Measurements from ENCODE around the gene TNFSF12. TPM values are rescaled to one million over a fixed set of nuclear protein-coding genes. Genes with fewer than 3 reads are reported as not detected.

The TNFSF12 gene, protein sequence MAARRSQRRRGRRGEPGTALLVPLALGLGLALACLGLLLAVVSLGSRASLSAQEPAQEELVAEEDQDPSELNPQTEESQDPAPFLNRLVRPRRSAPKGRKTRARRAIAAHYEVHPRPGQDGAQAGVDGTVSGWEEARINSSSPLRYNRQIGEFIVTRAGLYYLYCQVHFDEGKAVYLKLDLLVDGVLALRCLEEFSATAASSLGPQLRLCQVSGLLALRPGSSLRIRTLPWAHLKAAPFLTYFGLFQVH
- total RNA-seq (10 to 100 TPM; 25.7 to 26.6 TPM), polyA plus RNA-seq (10 to 100 TPM; 19.3 to 28.6 (median 25.8) TPM), total RNA-seq (2.4 to 14.7 (median 5.3) reads per million in 6 experiments)

- POLR2A ChIA-PET, result interaction anchor here (0.6 to 2.9 kb wide), 20 partner anchors 9 to 699 kb away, joined by 3 to 21 read pairs (median 4); partner anchors contain the start of genes CTC1, POLR2A, SENP3 and TP53
Measured at GRCh38 chr17:7548585-7549400, at the start of gene TNFSF12. Gene TNFSF12, plus strand, starts transcription at chr17:7549058. Its CDS starts 96 bp downstream, at chr17:7549154.

DNA sequence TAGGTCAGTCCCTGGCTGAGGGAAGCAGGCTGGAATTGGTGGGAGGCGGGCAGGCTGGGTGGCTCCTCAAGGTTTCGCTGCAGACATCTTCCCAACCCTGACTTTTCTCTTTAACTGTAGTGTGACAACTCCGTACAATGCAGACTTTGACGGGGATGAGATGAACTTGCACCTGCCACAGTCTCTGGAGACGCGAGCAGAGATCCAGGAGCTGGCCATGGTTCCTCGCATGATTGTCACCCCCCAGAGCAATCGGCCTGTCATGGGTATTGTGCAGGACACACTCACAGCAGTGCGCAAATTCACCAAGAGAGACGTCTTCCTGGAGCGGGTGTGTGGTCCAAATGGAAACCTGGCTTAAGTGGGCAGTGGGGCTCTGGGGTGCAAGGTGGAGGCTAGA lies 49.7 kb upstream of the TNFSF12 start:
- Mint-ChIP-seq H3K27ac (peak overlapping the region in 3 of 10 donors; percentile 7 to 81 (median 60)), H3K4me1 (peaks cover 2 to 9% (median 5%) of the 10 kb centered on the region in 4 donors)

More at GRCh38 chr17:7548585-7549400, at the start of gene TNFSF12:
- peak within 1 kb of the TSS; percentile 72 to 92 (median 88) for H3K4me3 Mint-ChIP-seq
- H3K27me3 Mint-ChIP-seq, result no peaks in the 10 kb centered on the region
- peaks cover 28 to 57% (median 54%) of the 10 kb centered on the region in 4 donors for H3K4me1 Mint-ChIP-seq
- DNase-seq (peak in 8 of 10 donors; percentile 34 to 79 (median 52)), ATAC-seq (peak; percentile 33 to 71)
- peak within 1 kb of the TSS; percentile 66 to 96 (median 94) for H3K27ac Mint-ChIP-seq
- H3K36me3 Mint-ChIP-seq, result peaks cover 0 to 7% (median 0%) of the 10 kb centered on the region in 3 donors
- no peaks in the 10 kb centered on the region for H3K9me3 Mint-ChIP-seq

DNA sequence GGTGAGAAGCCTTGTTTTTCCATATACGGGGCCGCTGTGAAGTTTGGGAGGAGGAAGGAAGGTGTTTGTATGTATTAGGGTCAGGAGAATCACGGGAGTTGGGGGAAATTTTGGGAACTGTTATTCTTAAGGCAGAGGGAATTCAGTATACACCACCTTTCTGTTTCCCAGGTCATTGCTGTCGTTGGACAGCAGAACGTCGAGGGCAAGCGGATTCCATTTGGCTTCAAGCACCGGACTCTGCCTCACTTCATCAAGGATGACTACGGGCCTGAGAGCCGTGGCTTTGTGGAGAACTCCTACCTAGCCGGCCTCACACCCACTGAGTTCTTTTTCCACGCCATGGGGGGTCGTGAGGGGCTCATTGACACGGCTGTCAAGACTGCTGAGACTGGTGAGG lies 47.1 kb upstream of the TNFSF12 start:
- no peak for DNase-seq
- peak overlapping the region in 2 of 10 donors; percentile 34 to 46 for H3K4me3 Mint-ChIP-seq
- no peaks in the 10 kb centered on the region for H3K27me3 Mint-ChIP-seq
- peaks cover 4 to 92% (median 27%) of the 10 kb centered on the region in 3 donors for H3K36me3 Mint-ChIP-seq
- no peaks in the 10 kb centered on the region for H3K9me3 Mint-ChIP-seq
- no peak for ATAC-seq
- POLR2A ChIA-PET, result interaction anchor here (0.6 to 1.6 kb wide), 3 partner anchors 57 to 151 kb away, joined by 3 to 8 read pairs (median 3); partner anchors contain the start of gene CHRNB1
- no peak overlapping the region for H3K27ac Mint-ChIP-seq
- peaks cover 0 to 2% (median 0%) of the 10 kb centered on the region in 4 donors for H3K4me1 Mint-ChIP-seq

More for the DNA sequence above, 49.7 kb upstream of the TNFSF12 start:
- Mint-ChIP-seq H3K27me3 (no peaks in the 10 kb centered on the region), H3K9me3 (no peaks in the 10 kb centered on the region), H3K36me3 (peaks cover 4 to 94% (median 30%) of the 10 kb centered on the region in 3 donors), H3K4me3 (peak overlapping the region in 2 of 10 donors; percentile 10 to 17)
- POLR2A ChIA-PET, result interaction anchor here (0.6 to 0.7 kb wide), 2 partner anchors 12 to 85 kb away, joined by 3 to 6 read pairs; no protein-coding TSS in a partner anchor
- ATAC-seq, result no peak
- no peak for DNase-seq

- Mint-ChIP-seq H3K4me3 (no peak overlapping the region), H3K36me3 (peaks cover 4 to 92% (median 24%) of the 10 kb centered on the region in 3 donors), H3K4me1 (peaks cover 0 to 2% (median 0%) of the 10 kb centered on the region in 4 donors), H3K27me3 (no peaks in the 10 kb centered on the region), H3K9me3 (no peaks in the 10 kb centered on the region), H3K27ac (peak overlapping the region in 1 of 10 donors; percentile 60)
- POLR2A ChIA-PET, result interaction anchor here (0.5 to 1.6 kb wide), 5 partner anchors 10 to 151 kb away, joined by 3 to 8 read pairs (median 3); partner anchors contain the start of gene CHRNB1
- DNase-seq (no peak), ATAC-seq (no peak)
Measured at GRCh38 chr17:7502171-7502847, 46.5 kb upstream of the TNFSF12 start.

DNA sequence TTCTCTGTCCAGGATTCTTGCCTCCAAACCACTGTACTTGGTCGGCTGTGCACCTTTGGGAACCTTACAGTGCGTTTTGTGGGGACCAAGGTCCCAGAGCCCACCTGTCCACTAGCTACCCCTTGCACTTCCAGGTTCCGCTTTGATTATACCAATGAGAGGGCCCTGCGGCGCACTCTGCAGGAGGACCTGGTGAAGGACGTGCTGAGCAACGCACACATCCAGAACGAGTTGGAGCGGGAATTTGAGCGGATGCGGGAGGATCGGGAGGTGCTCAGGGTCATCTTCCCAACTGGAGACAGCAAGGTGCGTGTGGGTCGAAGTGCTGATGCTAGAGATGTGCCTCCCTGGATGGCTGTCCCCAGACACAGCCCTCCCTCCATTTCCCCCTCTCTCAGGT lies 45.9 kb upstream of the TNFSF12 start:
- Mint-ChIP-seq H3K9me3 (no peaks in the 10 kb centered on the region), H3K27ac (peak overlapping the region in 3 of 10 donors; percentile 4 to 79 (median 33)), H3K36me3 (peaks cover 4 to 94% (median 24%) of the 10 kb centered on the region in 3 donors), H3K4me1 (peaks cover 0 to 2% (median 0%) of the 10 kb centered on the region in 4 donors), H3K4me3 (peak overlapping the region in 1 of 10 donors; percentile 5), H3K27me3 (no peaks in the 10 kb centered on the region)
- peak; percentile 25 to 39 for ATAC-seq
- DNase-seq, result no peak
- POLR2A ChIA-PET, result interaction anchor here (1.2 to 1.6 kb wide), 2 partner anchors 10 to 58 kb away, joined by 3 to 8 read pairs; partner anchors contain the start of gene CHRNB1

DNA sequence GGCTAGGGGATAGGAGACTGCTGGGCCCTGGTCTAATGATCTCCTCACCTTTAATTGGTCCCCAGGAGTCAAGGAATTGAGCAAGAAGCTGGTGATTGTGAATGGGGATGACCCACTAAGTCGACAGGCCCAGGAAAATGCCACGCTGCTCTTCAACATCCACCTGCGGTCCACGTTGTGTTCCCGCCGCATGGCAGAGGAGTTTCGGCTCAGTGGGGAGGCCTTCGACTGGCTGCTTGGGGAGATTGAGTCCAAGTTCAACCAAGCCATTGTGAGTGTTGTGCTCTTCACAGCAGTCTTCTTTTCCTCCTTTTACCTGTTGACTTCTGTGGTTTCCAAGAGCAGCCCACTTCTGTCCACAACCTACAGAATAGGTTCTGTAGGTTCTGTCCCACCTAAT lies 45.3 kb upstream of the TNFSF12 start:
- Mint-ChIP-seq H3K9me3 (no peaks in the 10 kb centered on the region), H3K4me3 (no peak overlapping the region), H3K27ac (peak overlapping the region in 1 of 10 donors; percentile 17), H3K36me3 (peaks cover 4 to 94% (median 21%) of the 10 kb centered on the region in 3 donors), H3K4me1 (peaks cover 0 to 2% (median 0%) of the 10 kb centered on the region in 4 donors), H3K27me3 (no peaks in the 10 kb centered on the region)
- POLR2A ChIA-PET, result interaction anchor here (1.1 to 1.6 kb wide), 3 partner anchors 11 to 99 kb away, joined by 3 to 8 read pairs (median 3); partner anchors contain the start of gene CHRNB1
- DNase-seq (no peak), ATAC-seq (no peak)

DNA sequence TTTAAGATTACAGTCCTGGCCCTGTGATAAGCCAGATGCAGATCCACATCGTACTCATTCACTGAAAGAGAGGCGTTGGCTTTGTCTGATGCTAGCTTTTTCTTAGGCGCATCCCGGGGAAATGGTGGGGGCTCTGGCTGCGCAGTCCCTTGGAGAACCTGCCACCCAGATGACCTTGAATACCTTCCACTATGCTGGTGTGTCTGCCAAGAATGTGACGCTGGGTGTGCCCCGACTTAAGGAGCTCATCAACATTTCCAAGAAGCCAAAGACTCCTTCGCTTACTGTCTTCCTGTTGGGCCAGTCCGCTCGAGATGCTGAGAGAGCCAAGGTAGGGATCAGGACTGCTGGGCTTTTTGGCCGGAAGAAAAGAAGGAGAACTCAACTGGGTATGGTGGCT lies 40.7 kb upstream of the TNFSF12 start:
- peaks cover 4 to 96% (median 19%) of the 10 kb centered on the region in 3 donors for H3K36me3 Mint-ChIP-seq

GRCh38 chr17:7508846-7509245 lies 40.0 kb upstream of the TNFSF12 start:
- no peak overlapping the region for H3K4me3 Mint-ChIP-seq
- no peaks in the 10 kb centered on the region for H3K9me3 Mint-ChIP-seq
- peaks cover 0 to 1% (median 0%) of the 10 kb centered on the region in 4 donors for H3K4me1 Mint-ChIP-seq
- POLR2A ChIA-PET, result no interaction called here
- peaks cover 2 to 96% (median 18%) of the 10 kb centered on the region in 3 donors for H3K36me3 Mint-ChIP-seq
- peak overlapping the region in 4 of 10 donors; percentile 56 to 82 (median 74) for H3K27ac Mint-ChIP-seq
- ATAC-seq (no peak), DNase-seq (no peak)
- H3K27me3 Mint-ChIP-seq, result no peaks in the 10 kb centered on the region

More for the DNA sequence above, 40.7 kb upstream of the TNFSF12 start:
- POLR2A ChIA-PET, result interaction anchor here (1.0 kb wide), 1 partner anchor 17 kb away, joined by 3 read pairs; no protein-coding TSS in a partner anchor
- Mint-ChIP-seq H3K4me1 (peaks cover 0 to 1% (median 0%) of the 10 kb centered on the region in 4 donors), H3K27me3 (no peaks in the 10 kb centered on the region), H3K4me3 (no peak overlapping the region), H3K27ac (peak overlapping the region in 1 of 10 donors; percentile 68), H3K9me3 (no peaks in the 10 kb centered on the region)
- no peak for DNase-seq
- ATAC-seq, result no peak

- Mint-ChIP-seq H3K36me3 (peaks cover 0 to 94% (median 20%) of the 10 kb centered on the region in 3 donors), H3K27ac (peak overlapping the region in 1 of 10 donors; percentile 40), H3K9me3 (no peaks in the 10 kb centered on the region), H3K27me3 (no peaks in the 10 kb centered on the region), H3K4me1 (peaks cover 0 to 2% (median under 1%) of the 10 kb centered on the region in 4 donors), H3K4me3 (no peak overlapping the region)
- no peak for ATAC-seq
- no peak for DNase-seq
- POLR2A ChIA-PET, result no interaction called here
Measured at GRCh38 chr17:7509937-7510336, 38.9 kb upstream of the TNFSF12 start.

DNA sequence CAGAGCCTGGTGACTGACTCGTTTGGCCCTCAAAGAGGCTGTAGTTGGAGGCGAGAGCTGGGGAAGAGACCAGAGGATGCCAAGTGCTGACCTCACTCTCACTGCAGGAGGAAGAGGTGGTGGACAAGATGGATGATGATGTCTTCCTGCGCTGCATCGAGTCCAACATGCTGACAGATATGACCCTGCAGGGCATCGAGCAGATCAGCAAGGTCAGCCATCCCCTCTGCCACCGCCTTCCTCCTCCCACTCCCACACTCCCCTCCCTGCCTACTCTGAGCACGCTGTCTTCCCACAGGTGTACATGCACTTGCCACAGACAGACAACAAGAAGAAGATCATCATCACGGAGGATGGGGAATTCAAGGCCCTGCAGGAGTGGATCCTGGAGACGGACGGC lies 37.8 kb upstream of the TNFSF12 start:
- H3K4me1 Mint-ChIP-seq, result peaks cover 0 to 2% (median under 1%) of the 10 kb centered on the region in 4 donors
- POLR2A ChIA-PET, result interaction anchor here (0.6 to 1.0 kb wide), 3 partner anchors 17 to 163 kb away, joined by 3 to 5 read pairs (median 3); no protein-coding TSS in a partner anchor
- peak overlapping the region in 2 of 10 donors; percentile 73 to 78 for H3K27ac Mint-ChIP-seq
- peaks cover 0 to 84% (median 17%) of the 10 kb centered on the region in 3 donors for H3K36me3 Mint-ChIP-seq
- no peaks in the 10 kb centered on the region for H3K27me3 Mint-ChIP-seq
- H3K4me3 Mint-ChIP-seq, result peak overlapping the region in 1 of 10 donors; percentile 10
- H3K9me3 Mint-ChIP-seq, result no peaks in the 10 kb centered on the region
- no peak for DNase-seq
- ATAC-seq, result no peak

GRCh38 chr17:7512105-7512504 lies 36.8 kb upstream of the TNFSF12 start:
- H3K27ac Mint-ChIP-seq, result peak overlapping the region in 1 of 10 donors; percentile 73
- peaks cover 0 to 74% (median 17%) of the 10 kb centered on the region in 3 donors for H3K36me3 Mint-ChIP-seq
- POLR2A ChIA-PET, result interaction anchor here (1.0 kb wide), 1 partner anchor 27 kb away, joined by 3 read pairs; no protein-coding TSS in a partner anchor
- no peaks in the 10 kb centered on the region for H3K27me3 Mint-ChIP-seq
- no peaks in the 10 kb centered on the region for H3K9me3 Mint-ChIP-seq
- DNase-seq (no peak), ATAC-seq (no peak)
- no peak overlapping the region for H3K4me3 Mint-ChIP-seq
- peaks cover 0 to 2% (median under 1%) of the 10 kb centered on the region in 4 donors for H3K4me1 Mint-ChIP-seq
